Measurements from ENCODE around the gene FRMD4B.

FRMD4B gene

GRCh38 chr3:69407908-69408307 is 22.0 kb upstream of the FRMD4B start:
- TF ChIP-seq CTCF (IDR thresholded peaks at IDR 0.05; ENCODE audit: control insufficient read depth, insufficient read depth, low read depth, low read length, missing control alignments) = no peak
- DNase-seq (ENCODE audit: low read depth) = no peak
- no peak overlapping the region for H3K4me3 ChIP-seq (ENCODE audit: control insufficient read depth, low read depth, low read length)

- DNase-seq (ENCODE audit: low read depth) = peak; percentile 34
- no peak for TF ChIP-seq CTCF (IDR thresholded peaks at IDR 0.05; ENCODE audit: control insufficient read depth, insufficient read depth, low read depth, low read length, missing control alignments)
- H3K4me3 ChIP-seq (ENCODE audit: control insufficient read depth, low read depth, low read length) = no peak overlapping the region
Measured at GRCh38 chr3:69406163-69406562, 20.3 kb upstream of the FRMD4B start.

GRCh38 chr3:69405067-69405466 is 19.2 kb upstream of the FRMD4B start:
- no peak overlapping the region for H3K4me3 ChIP-seq (ENCODE audit: control insufficient read depth, low read depth, low read length)
- no peak for DNase-seq (ENCODE audit: low read depth)
- no peak for TF ChIP-seq CTCF (IDR thresholded peaks at IDR 0.05; ENCODE audit: control insufficient read depth, insufficient read depth, low read depth, low read length, missing control alignments)

GRCh38 chr3:69403454-69403853 is 17.6 kb upstream of the FRMD4B start:
- no peak for TF ChIP-seq CTCF (IDR thresholded peaks at IDR 0.05; ENCODE audit: control insufficient read depth, insufficient read depth, low read depth, low read length, missing control alignments)
- no peak for DNase-seq (ENCODE audit: low read depth)
- H3K4me3 ChIP-seq (ENCODE audit: control insufficient read depth, low read depth, low read length) = no peak overlapping the region

- DNase-seq (ENCODE audit: low read depth) = no peak
- no peak overlapping the region for H3K4me3 ChIP-seq (ENCODE audit: control insufficient read depth, low read depth, low read length)
- no peak for TF ChIP-seq CTCF (IDR thresholded peaks at IDR 0.05; ENCODE audit: control insufficient read depth, insufficient read depth, low read depth, low read length, missing control alignments)
Measured at GRCh38 chr3:69400683-69401082, 14.8 kb upstream of the FRMD4B start.

- no peak for TF ChIP-seq CTCF (IDR thresholded peaks at IDR 0.05; ENCODE audit: control insufficient read depth, insufficient read depth, low read depth, low read length, missing control alignments)
- DNase-seq (ENCODE audit: low read depth) = no peak
- H3K4me3 ChIP-seq (ENCODE audit: control insufficient read depth, low read depth, low read length) = no peak overlapping the region
Measured at GRCh38 chr3:69392850-69393249, 7.0 kb upstream of the FRMD4B start.

GRCh38 chr3:69392415-69392814 is 6.5 kb upstream of the FRMD4B start:
- no peak for TF ChIP-seq CTCF (IDR thresholded peaks at IDR 0.05; ENCODE audit: control insufficient read depth, insufficient read depth, low read depth, low read length, missing control alignments)
- no peak for DNase-seq (ENCODE audit: low read depth)
- H3K4me3 ChIP-seq (ENCODE audit: control insufficient read depth, low read depth, low read length) = no peak overlapping the region
